NCI-H1694 treated with DMSO at 0.1 percent for 48 hours (cell line): ENCODE data around the gene ZSCAN32.

Experiments used
- DNase-seq: peaks from one replicate; lab custom pipeline; 2025; lab: John Stamatoyannopoulos, UW

Gene ZSCAN32

DNA sequence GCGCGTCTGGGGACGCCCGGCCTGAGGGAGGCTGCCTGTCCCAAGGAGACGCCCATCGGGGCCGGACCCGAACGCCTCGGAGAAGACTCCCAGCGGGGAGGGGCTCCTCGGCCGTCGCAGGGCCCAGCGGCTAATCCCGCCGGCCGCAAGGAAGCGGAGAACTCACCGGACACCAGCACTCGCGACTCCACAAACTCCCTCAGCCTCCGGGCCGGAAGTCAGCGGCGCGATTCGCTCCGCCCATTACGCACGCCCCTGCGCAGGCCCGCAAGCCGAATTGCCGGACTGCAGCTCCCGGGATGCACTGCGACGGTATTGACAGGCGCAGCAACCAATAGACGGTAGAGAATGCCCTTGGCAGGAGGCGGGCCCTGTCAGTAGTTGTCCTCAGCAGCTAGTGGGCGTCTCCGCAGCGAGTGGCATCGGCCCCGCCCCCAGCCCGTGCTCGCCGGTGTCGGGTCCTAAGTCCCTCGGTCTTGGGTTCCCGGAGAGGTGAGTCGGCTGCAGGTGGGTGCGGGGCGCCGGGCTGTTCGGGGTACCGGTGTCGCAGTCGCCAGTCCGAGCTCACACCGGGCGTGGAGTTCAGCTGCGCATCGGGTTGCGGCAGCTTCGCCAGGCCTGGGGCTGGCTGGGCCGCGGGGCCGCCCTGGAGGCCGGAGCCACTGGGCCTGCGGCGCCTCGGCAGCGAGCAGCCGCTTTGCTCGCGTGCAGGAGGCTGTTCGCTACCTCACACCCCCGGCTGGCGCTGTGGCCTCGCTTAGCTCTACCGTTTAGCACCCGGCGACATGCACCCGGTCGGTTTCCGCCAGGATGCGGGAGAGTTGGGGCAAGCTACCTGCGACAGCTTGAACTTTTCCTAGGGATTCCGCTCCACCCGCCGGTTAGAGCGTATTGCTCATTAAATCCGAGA lies at the start of gene ZSCAN32, which contains the start of gene ZNF174:
ZSCAN32 (minus strand) TSS at position 226 of the 910 bp plus-strand sequence. CDS start 3,447 bp downstream, outside the sequence.
ZNF174 (plus strand) TSS at position 437 of the 910 bp plus-strand sequence. CDS start 790 bp downstream, outside the sequence.
- peak; percentile 92 for DNase-seq

DNA sequence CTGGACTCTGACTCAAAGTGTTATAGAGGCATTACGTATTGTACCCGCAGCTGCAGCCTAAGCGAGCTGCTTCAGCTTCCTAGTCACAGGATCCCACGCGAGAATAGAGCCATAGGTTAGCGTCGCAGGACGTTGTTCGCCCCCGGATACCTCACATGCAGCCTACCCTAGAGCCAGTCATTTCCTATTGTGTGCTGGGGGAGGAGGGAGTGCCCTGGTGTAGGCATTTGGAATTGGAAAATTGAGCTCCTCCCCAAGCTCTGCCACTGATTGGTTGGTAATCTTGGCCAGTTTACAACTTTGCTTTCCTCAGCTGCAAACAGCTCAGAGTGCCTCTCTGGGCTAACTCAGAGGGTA lies 43.2 kb upstream of the ZSCAN32 start:
- no peak for DNase-seq

DNA sequence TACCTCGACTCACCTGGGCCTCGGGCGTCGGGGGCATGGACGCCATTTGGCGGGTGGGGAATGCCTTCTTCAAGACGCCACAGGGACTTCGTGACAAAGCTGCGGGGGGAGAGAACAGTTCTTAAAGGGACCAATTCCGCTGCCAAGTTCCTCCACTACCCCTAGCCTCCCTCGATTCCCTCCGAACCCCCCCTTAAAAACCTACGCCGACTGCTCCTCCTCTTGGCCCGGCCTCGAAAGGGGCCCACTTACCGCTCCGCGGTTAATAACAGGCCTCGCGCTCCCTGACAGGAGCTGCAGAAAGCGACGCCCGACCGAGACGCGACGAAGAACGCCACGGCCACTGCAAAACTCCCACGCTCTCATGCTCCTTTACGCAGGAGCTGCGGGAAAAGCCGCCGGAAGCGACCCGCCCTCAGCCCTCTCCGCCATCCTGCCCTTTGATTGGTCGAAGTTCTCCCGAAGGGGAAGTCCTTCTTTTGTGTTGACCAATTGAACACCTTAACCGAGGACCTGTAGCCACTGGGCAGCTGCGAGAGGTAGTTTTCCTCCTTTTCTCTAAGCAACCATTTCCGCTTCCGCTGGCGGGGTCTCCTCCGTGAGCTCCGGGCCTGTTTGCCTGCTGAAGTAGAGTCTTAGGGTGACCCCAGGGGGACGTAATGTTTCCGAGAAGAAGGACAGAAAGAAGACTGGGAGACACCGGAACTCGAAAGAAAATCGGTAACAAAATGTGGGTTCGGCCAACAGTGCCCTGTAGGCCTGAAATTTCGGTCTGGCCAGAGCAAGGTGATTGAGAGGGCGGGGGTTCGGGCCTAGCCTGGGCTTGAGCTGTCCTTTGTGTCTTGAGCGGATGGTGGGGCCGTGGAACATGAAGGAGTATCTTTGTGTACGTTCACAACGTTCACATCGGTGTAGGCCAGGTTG lies 42.6 kb upstream of the ZSCAN32 start, which contains the start of the genes NAA60 and ZNF597:
NAA60 (plus strand) TSS at position 573 of the 924 bp plus-strand sequence. CDS start 32,548 bp downstream, outside the sequence.
ZNF597 (minus strand) TSS at position 397 of the 924 bp plus-strand sequence; CDS start at position 46, 351 bp downstream.
- DNase-seq = peak; percentile 82

DNA sequence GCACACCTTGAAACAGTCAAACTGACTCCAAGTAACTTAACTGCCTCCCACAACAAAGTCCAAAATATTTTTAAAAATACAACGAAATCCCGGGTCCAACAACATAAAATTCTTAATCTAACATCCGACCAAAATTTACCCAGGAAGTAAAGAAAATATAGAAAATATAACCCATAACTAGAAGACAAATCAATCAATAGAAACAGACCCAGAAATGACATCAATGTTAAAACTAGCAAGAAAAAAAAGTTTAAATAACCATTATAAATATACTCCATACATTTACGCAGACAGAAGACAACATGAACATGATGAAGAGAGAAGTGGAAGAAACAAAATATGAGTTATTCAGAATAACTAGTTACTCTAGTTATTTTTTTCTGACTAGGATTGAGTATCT lies 38.8 kb upstream of the ZSCAN32 start:
- no peak for DNase-seq

DNA sequence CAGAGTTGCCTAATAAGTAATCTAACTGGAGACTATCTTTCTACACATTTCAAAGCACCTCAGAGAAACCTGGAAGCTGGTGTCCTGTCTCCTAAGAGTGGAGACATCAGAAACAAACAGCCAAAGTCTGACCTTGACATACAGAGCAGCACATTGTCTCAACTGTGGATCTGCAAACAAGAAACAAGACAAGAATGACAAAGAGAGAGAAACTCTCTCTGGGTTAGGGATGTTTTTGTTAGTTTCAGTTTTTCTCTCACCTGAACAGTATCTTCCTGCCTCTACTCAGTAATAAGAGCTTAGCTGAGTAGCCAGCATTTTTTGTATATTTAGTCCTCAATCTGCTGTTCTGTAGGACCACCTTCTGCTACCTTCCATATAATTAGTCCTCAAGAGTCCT lies 33.6 kb upstream of the ZSCAN32 start:
- no peak for DNase-seq

DNA sequence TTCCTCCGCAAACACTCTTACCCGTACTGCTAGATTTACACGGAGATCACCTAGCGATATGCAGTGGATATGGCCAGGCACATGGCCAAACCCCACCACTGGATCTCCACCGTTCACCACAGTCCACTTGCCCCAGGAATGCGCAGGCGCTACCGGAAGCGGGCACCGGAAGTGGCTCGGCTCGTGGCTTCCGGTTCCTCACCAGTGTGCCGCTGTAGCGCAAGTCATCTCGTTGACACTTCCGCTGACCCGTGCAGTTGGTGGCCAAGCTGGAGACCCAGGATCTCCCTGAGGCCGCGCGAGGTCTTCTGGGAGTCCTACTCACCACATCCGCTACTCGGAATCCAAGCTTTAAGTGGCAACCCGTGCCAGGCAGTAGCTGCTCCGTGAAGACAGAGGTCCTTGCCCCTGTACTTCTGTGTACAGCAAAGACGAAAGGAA lies 31.0 kb upstream of the ZSCAN32 start:
- no peak for DNase-seq

DNA sequence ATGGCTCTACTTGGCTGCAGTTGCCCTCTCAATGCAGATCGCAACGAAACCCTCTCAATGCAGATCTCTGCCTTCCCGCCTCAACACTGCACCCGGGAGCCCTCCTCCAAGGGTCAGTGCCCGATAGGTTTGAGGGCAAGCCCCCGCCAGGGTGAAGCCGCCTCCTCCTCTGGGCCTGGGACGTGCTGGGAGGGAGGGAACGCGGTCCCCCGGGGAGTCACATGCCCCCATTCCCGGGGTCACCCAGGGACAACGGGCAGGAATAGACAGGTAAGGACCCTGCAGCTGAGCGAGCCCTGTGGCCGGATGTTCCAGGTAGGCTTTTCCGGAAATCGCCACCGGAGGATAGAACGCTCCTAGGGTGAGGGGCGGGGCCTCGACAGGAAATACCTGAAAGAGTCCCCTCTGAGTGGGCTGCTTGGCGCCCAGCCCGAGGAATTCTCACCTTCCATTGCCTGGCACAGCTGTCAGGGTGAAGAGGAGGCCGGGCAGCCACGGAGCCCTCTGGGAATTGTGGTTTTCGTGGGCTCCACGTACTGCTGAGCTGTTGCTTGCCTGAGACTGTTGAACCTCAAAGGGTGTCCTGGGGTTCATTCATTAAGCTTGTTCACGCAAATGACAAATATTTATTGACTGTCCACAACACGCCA lies 13.1 kb upstream of the ZSCAN32 start:
- DNase-seq = no peak

DNA sequence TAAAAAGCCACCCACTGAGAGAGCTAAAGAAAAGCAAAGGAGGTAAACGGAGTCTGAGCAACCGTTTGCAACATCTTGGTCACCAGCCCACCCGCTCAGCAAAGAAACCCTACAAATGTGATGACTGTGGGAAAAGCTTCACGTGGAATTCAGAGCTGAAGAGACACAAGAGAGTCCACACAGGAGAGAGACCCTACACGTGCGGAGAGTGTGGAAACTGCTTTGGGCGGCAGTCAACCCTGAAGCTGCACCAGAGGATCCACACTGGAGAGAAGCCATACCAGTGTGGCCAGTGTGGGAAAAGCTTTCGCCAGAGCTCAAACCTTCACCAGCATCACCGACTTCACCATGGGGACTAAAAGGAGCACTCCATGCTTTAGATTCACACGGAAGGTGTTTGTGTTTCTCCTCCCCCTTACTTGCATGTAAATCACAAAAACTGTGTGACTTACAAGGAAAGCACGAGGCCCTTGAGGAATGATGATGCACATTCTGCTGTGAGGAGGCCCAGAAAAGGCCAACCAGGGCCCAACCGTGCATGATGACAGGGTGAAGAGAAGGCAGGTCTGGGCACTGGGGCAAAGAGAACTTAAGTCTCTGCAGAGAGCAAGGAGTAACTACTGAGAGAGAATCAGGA lies 7.9 kb upstream of the ZSCAN32 start:
- no peak for DNase-seq

DNA sequence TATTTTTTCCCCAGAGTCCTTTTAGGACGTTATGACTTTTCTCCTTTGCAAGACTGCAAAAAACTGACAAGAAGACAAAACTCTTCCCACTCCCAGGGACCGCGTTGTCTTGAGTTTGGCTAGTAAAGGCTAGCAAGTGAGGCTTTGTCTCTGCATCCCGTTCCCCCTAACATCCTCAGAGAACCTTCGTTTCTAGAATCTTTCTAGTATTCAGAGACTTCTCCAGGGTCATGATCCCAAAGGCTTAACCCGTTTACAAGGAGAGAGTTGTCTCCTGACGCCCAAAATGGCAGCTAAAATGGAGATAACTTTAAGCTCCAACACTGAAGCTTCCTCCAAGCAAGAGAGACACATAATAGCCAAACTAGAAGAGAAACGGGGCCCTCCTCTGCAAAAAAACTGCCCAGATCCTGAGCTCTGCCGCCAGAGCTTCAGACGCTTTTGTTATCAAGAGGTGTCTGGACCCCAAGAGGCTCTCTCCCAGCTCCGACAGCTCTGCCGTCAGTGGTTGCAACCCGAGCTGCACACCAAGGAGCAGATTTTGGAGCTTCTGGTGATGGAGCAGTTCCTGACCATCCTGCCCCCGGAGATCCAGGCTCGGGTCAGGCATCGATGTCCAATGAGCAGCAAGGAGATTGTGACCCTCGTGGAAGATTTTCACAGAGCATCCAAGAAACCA lies 1.1 kb upstream of the ZSCAN32 start:
- DNase-seq = no peak

DNA sequence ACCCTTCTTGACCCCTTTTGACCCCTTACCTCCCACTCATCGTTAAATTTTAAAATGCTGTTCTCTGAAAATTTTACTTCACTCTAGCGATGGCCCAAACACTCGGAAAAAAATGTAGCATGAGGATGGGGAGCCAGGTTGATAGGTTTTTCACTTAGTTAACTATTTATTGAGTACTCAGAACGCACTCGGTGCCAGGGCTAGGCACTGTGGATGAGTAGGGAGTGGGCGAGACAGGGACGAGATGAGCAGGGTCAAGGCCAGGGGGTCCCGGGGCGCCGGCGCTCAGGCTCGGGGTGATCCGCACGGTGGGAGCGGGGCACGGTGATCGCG lies 392 bp downstream of the ZSCAN32 start:
- DNase-seq = no peak

DNA sequence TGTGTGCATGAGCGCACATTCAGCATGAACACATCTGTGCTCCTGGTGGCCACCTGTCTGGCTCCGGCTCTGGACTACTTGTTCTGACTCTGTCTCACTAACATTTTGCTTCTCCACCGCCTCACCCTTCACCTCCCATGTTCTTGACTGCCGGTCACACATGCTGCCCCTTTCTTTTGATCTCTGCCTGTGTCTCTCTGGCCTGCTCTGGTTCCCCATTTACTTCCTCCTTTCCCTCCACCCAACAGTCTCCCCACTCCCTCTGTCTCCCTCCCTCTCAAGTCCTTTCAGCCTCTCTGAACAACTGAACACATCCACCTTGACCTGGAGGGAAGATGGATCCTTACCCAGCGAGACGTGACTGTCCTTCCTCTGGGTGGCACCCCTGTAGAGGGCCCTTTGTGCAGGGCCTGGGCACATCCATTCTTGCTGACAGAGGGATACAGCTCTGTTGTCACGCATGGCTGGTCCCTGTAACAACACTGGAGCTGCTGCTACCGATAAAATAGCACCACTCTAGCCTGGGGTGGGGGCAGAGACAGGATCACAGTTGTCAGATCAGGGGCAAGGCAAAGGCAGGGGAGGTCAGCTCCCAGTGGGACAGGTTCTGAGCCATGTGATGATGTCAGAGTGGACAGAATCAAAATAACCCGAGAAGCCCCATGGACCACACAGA lies 11.0 kb downstream of the ZSCAN32 start:
- no peak for DNase-seq

DNA sequence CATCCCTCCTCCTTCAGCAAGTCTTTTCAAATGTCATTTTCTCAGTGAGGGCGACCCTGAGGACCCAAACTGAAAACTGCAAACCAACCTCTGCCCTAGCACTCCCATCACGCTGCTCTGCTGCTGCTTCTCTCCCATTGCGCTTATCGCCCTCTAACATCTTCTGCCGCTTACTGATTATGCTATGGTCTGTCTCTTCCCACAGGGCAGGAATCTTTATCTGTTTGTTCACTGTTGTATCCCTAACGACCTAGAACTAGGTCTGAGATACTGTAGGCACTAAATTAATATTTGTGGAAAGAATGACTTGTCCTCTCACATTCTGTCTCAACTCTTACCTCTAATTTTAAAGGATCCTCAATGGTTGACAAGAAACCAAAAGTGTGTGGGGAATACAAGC lies 12.5 kb downstream of the ZSCAN32 start:
- no peak for DNase-seq

DNA sequence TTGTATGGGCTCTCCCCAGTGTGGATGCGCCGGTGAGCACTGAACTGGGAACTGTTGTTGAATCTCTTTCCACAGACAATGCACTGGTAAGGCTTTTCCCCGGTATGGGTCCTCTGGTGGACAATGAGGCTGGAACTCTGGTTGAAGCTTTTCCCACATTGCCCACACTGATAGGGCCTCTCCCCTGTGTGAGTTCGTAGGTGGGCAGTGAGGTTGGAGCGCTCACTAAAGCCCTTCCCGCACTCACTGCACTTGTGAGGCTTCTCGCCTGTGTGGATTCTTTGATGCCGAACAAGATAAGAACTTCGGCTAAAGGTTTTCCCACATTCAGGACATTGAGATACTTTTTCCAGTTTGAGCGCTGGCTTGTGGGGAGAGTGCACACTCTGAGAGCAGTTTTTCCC lies 17.8 kb downstream of the ZSCAN32 start:
- no peak for DNase-seq

DNA sequence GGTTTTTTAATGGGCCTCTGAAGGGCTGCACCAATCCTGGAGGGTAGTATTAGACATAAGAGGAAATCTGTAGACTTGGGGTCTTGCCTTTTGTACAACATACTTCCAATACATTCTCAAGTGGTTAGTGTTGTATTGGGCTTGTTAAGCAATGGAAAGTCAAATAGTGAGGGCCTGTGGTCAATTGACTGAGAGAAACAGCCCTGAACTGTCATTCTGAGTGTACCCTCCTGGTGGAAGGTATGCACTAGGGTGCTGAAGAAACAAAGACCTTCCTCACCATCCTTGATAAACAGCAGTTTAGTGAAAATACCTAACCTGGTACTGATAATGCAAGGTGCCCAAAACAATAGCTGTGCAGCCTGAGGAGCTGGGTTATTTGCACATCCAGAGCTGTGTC lies 22.9 kb downstream of the ZSCAN32 start:
- no peak for DNase-seq

DNA sequence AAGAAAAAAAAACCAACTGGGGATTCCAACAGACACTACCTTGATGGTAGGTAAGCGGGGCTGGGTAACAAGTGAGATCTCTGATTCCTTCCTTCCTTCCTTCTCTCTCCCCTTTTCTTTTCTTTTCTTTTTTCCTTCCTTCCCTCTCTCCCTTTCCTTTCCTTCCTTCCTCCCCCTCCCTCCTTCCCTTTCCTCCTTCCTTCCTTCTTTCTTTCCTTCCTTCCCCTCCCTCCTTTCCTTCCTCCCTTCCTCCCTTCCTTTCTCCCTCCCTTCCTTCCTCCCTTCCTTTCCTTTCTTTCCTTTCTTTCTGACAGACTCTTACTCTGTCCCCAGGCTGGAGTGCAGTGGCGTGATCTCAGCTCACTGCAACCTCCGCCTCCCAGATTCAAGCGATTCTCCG lies 25.1 kb downstream of the ZSCAN32 start:
- DNase-seq = no peak

DNA sequence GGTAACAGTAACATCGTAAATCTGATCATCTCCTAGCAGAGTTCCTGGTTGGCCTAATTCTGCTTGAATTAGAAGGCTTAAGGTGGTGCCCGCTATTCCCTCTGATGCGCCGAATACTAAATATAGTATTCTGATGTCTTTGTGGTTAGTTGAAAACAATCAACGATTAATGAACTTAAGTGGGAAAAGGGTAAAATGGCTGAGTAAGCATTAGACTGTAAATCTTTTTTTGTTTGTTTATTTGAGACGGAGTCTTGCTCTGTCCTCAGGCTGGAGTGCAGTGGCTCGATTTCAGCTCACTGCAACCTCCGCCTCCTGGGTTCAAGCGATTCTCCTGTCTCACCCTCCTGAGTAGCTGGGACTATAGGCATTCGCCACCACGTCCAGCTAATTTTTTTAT lies 31.7 kb downstream of the ZSCAN32 start:
- DNase-seq = no peak

DNA sequence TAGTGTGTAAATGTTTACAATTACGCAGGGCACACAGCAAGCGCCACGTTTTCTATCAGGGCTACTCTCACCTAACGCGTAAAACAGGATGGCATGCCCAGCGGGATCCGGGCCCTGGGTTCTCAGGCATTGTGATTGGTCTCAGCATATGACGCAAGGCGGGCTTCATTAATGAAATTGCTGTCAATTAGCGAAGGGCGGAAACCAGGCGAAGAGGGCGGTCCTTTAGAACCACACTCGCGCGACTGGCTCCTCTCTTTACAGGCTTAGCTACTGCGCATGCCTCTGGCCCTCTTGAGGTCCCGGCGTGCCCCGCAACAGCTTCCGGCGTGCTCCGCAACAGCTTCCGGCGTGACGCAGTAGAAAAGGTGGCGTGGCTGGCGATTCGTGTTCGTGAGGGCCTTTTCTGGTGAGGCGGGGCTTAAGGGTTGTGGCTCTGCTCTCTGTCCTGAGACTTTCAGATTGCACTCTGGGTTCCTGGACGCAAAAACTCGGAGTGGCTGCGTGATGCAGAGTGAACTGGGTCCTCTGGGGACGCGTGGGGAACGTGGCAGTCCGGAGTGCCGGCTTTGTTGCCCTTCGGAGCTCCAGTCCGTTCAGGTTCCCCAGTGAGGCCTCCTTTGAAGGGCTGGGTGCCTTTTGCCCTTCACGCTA lies 35.9 kb downstream of the ZSCAN32 start:
- DNase-seq = peak; percentile 86

DNA sequence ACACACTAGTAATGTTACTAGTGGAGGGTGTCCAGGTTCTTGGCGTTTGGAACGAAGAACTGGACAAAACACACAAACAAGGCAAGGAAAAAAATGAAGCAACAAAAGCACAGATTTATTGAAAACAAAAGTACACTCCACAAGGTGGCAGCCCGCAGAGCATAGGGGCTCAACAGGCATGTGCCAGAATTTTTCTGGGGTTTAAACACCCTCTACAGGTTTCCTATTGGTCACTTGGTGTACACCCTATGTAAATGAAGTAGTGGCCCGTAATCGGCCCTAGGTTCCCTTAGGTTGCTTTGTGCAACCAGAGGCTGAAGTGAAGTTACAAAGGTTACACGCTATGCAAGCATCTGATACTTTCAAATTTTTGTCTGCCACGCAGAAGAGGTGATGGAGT lies 37.0 kb downstream of the ZSCAN32 start:
- no peak for DNase-seq

DNA sequence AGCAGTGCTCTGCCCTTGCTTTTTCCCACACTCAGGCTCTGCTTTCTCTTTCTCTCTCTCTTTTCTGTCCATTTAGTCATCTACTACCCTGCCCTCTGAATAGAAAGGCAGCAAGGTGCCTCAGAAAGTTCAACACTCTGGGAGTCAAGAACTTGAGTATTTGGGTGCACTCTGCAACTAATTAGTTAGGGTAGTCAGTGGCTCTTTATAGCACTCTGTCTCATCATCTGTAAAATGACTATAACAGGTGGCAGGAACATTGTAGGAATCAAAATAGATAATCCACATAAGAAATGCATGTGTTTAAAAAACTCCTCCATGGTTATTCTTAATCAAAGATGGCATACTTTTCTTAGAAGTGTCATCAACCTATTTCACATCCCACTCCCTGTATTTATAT lies 37.9 kb downstream of the ZSCAN32 start:
- DNase-seq = no peak

DNA sequence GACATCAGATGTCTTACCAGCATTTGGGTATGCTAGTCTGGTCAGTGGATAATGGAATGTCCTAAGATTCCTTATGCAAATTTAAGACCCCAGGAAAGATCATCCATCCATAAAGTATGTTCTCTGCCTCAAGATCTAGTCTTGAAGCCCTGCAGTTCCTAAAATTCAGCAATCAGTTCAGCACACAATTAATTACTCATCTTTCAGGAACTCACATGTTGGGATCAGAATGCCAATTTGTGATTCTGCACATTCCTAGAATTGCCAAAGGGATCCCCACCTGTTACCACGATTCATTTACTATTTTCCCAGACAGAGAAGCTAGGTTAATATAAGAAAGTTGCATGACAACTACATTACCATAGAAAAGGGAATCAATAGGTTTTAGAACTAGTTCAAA lies 41.9 kb downstream of the ZSCAN32 start:
- no peak for DNase-seq
